ENCODE data around the gene SPINT2. TPM values are rescaled to one million over a fixed set of nuclear protein-coding genes. Genes with fewer than 3 reads are reported as not detected.
A peak's percentile ranks its signal among the peaks of the same experiment; 100 is the strongest.

Gene SPINT2
- total RNA-seq, 2 donors from 2014 or later: 415 to 487 TPM

- WGBS, 2 experiments (ENCODE audit: insufficient coverage in 1 of 2, insufficient read length in 1 of 2): 77 to 92% methylated on average over 2 to 5 of the region's 5 CpGs
- H3K4me1 ChIP-seq (ENCODE audit: control insufficient read depth, insufficient read depth, low read length): peaks cover 5% of the 10 kb centered on the region
- no peaks in the 10 kb centered on the region for H3K9me3 Mint-ChIP-seq
- DNase-seq: no peak
- H3K27me3 ChIP-seq (ENCODE audit: control insufficient read depth, insufficient read depth, low read length, poor library complexity, severe bottlenecking): no peaks in the 10 kb centered on the region
- H3K27ac Mint-ChIP-seq: no peak overlapping the region
- no peaks in the 10 kb centered on the region for H3K36me3 Mint-ChIP-seq (ENCODE audit: low read depth)
- no peaks in the 10 kb centered on the region for H3K36me3 ChIP-seq (ENCODE audit: control insufficient read depth, insufficient read depth, low read length)
- peaks cover 18% of the 10 kb centered on the region for H3K4me1 Mint-ChIP-seq
- H3K4me3 Mint-ChIP-seq: no peak overlapping the region
- no peak overlapping the region for H3K9ac ChIP-seq (ENCODE audit: extremely low read depth, low read length, poor library complexity, severe bottlenecking)
- TF ChIP-seq CTCF (conservative IDR thresholded peaks at IDR 0.05): no peak
- H3K9me3 ChIP-seq (ENCODE audit: control insufficient read depth, low read length): no peaks in the 10 kb centered on the region
- H3K4me3 ChIP-seq (ENCODE audit: low read length): no peak overlapping the region
- peaks cover 12% of the 10 kb centered on the region for H3K27me3 Mint-ChIP-seq (ENCODE audit: insufficient read depth)
- no peak overlapping the region for H3K27ac ChIP-seq (ENCODE audit: low read depth, low read length)
These were observed 17.2 kb upstream of the SPINT2 start for GRCh38 chr19:38247126-38247525.

- H3K36me3 Mint-ChIP-seq (ENCODE audit: low read depth): no peaks in the 10 kb centered on the region
- Histone ChIP-seq H3K9ac (ENCODE audit: extremely low read depth, low read length, poor library complexity, severe bottlenecking) (no peak overlapping the region), H3K4me3 (ENCODE audit: low read length) (no peak overlapping the region), H3K36me3 (ENCODE audit: control insufficient read depth, insufficient read depth, low read length) (no peaks in the 10 kb centered on the region), H3K27ac (ENCODE audit: low read depth, low read length) (no peak overlapping the region), H3K9me3 (ENCODE audit: control insufficient read depth, low read length) (no peaks in the 10 kb centered on the region), H3K4me1 (ENCODE audit: control insufficient read depth, insufficient read depth, low read length) (peaks cover 5% of the 10 kb centered on the region), H3K27me3 (ENCODE audit: control insufficient read depth, insufficient read depth, low read length, poor library complexity, severe bottlenecking) (no peaks in the 10 kb centered on the region)
- peak; percentile 73 for DNase-seq
- no peak for TF ChIP-seq CTCF (conservative IDR thresholded peaks at IDR 0.05)
- H3K27me3 Mint-ChIP-seq (ENCODE audit: insufficient read depth): peaks cover 11% of the 10 kb centered on the region
- H3K9me3 Mint-ChIP-seq: no peaks in the 10 kb centered on the region
- WGBS, 2 experiments (ENCODE audit: insufficient coverage in 1 of 2, insufficient read length in 1 of 2): 70 to 88% methylated on average over 4 to 9 of the region's 9 CpGs
- H3K4me1 Mint-ChIP-seq: peaks cover 18% of the 10 kb centered on the region
- no peak overlapping the region for H3K4me3 Mint-ChIP-seq
- H3K27ac Mint-ChIP-seq: no peak overlapping the region
These were observed 16.6 kb upstream of the SPINT2 start for GRCh38 chr19:38247734-38248268.

- DNase-seq: no peak
- TF ChIP-seq CTCF (conservative IDR thresholded peaks at IDR 0.05): no peak
- Mint-ChIP-seq H3K27ac (no peak overlapping the region), H3K4me3 (no peak overlapping the region), H3K36me3 (ENCODE audit: low read depth) (no peaks in the 10 kb centered on the region), H3K27me3 (ENCODE audit: insufficient read depth) (peaks cover 11% of the 10 kb centered on the region), H3K9me3 (no peaks in the 10 kb centered on the region), H3K4me1 (peaks cover 18% of the 10 kb centered on the region)
- Histone ChIP-seq H3K27ac (ENCODE audit: low read depth, low read length) (no peak overlapping the region), H3K9me3 (ENCODE audit: control insufficient read depth, low read length) (no peaks in the 10 kb centered on the region), H3K4me1 (ENCODE audit: control insufficient read depth, insufficient read depth, low read length) (peaks cover 5% of the 10 kb centered on the region), H3K27me3 (ENCODE audit: control insufficient read depth, insufficient read depth, low read length, poor library complexity, severe bottlenecking) (no peaks in the 10 kb centered on the region), H3K9ac (ENCODE audit: extremely low read depth, low read length, poor library complexity, severe bottlenecking) (no peak overlapping the region), H3K36me3 (ENCODE audit: control insufficient read depth, insufficient read depth, low read length) (no peaks in the 10 kb centered on the region), H3K4me3 (ENCODE audit: low read length) (no peak overlapping the region)
- WGBS, 2 experiments (ENCODE audit: insufficient coverage in 1 of 2, insufficient read length in 1 of 2): 81 to 91% methylated on average over 7 of the region's 7 CpGs
These were observed 16.0 kb upstream of the SPINT2 start for GRCh38 chr19:38248421-38248820.
